Measurements from ENCODE around the gene CNKSR1. TPM values are rescaled to one million over a fixed set of nuclear protein-coding genes. Genes with fewer than 3 reads are reported as not detected.

The CNKSR1 gene
- polyA plus RNA-seq, 4 donors: 16.1 to 85.0 (median 47.9) TPM

DNA sequence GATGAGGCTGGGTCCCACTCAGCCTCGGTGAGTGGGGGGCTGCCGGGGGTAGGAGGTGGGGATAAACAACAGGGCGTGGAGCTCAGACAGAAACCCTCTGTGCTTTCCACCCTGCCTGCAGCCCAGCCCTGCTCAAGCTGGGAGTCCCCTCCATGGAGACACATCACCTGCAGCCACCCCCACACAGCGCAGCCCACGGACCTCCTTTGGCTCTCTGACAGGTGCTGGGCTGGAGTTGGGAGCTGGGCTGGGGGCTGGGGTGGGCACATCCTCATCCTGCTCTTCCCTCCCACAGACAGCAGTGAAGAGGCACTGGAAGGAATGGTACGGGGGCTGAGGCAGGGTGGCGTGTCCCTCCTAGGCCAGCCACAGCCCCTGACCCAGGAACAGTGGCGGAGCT lies 11.2 kb downstream of the CNKSR1 start:
- 92 to 94% (median 93%) methylated on average over 8 of the region's 8 CpGs for WGBS, 3 donors
- peaks cover 2 to 62% (median 14%) of the 10 kb centered on the region in 3 donors for H3K36me3 ChIP-seq (ENCODE audit: control insufficient read depth in 3 of 3, insufficient read depth in 2 of 3, low read depth in 1 of 3, low read length in 3 of 3)
- no peaks in the 10 kb centered on the region for H3K4me1 ChIP-seq (ENCODE audit: control insufficient read depth in 3 of 3, insufficient read depth in 2 of 3, low read depth in 1 of 3, low read length in 2 of 3)
- H3K27ac ChIP-seq (ENCODE audit: low read depth in 1 of 3, low read length in 2 of 3): no peak overlapping the region
- FAIRE-seq (no peak), DNase-seq (no peak)
- H3K4me3 ChIP-seq (ENCODE audit: low read depth in 1 of 3, low read length in 3 of 3): no peak overlapping the region
- H3K9me3 ChIP-seq (ENCODE audit: control insufficient read depth in 2 of 2, insufficient read depth in 1 of 2, low read depth in 1 of 2, low read length in 1 of 2): no peaks in the 10 kb centered on the region
- H3K27me3 ChIP-seq (ENCODE audit: control insufficient read depth in 3 of 3, insufficient read depth in 3 of 3, low read length in 3 of 3): no peaks in the 10 kb centered on the region

DNA sequence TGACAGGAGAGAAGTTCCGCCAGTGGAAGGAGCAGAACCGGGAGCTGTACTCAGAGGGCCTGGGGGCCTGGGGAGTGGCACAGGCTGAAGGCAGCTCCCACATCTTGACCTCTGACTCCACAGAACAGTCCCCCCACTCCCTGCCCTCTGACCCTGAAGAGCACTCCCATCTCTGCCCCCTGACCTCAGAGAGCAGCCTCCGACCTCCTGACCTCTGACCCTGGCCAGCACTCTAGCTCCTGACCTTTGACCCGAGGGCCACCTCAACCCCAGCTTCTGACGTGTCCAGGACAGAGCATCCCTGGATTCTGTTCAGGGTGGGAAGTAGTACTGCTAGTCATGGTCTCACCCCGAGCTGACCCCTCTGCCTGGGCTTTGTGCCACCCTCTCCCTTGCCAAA lies 12.0 kb downstream of the CNKSR1 start:
- 73 to 78% (median 78%) methylated on average over 6 of the region's 6 CpGs for WGBS, 3 donors
- H3K27me3 ChIP-seq (ENCODE audit: control insufficient read depth in 3 of 3, insufficient read depth in 3 of 3, low read length in 3 of 3): no peaks in the 10 kb centered on the region
- H3K4me3 ChIP-seq (ENCODE audit: low read depth in 1 of 3, low read length in 3 of 3): no peak overlapping the region
- peaks cover 2 to 56% (median 14%) of the 10 kb centered on the region in 3 donors for H3K36me3 ChIP-seq (ENCODE audit: control insufficient read depth in 3 of 3, insufficient read depth in 2 of 3, low read depth in 1 of 3, low read length in 3 of 3)
- no peak for DNase-seq
- no peaks in the 10 kb centered on the region for H3K4me1 ChIP-seq (ENCODE audit: control insufficient read depth in 3 of 3, insufficient read depth in 2 of 3, low read depth in 1 of 3, low read length in 2 of 3)
- no peaks in the 10 kb centered on the region for H3K9me3 ChIP-seq (ENCODE audit: control insufficient read depth in 2 of 2, insufficient read depth in 1 of 2, low read depth in 1 of 2, low read length in 1 of 2)
- FAIRE-seq: no peak
- H3K27ac ChIP-seq (ENCODE audit: low read depth in 1 of 3, low read length in 2 of 3): no peak overlapping the region

- DNase-seq (no peak), FAIRE-seq (no peak)
Observed at GRCh38 chr1:26189751-26190275, 12.5 kb downstream of the CNKSR1 start.

DNA sequence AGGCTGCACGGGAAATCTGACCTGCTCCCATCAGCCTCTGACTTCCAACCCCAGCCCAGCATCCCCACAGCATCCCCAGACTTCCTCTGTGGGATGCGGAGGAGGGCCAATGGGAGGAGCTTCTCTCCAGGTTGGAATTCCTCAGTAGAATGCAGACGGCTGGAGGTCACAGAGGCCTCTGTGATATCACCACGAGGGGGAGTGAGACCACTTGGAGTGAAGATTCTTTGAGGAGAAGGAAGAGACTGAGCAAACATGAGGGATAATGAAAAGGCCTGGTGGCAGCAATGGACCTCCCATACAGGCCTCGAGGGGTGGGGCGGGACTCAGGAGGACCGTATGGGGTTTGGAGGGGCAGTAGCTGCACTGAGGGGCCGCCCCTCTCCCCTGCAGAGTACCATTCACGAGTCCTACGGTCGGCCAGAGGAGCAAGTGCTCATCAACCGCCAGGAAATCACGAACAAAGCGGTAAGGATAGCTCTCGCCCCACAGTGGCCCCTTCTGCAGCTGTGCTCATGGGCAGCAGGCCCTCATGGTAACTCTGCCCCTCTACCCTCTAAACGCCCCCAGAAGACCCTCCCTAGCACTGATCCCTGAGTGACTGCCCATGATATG lies 13.2 kb downstream of the CNKSR1 start, which contains the start of gene CATSPER4:
Gene CATSPER4 (plus strand): TSS at position 230 of the 615 bp plus-strand sequence. CDS start 26 bp downstream, at position 256.
- DNase-seq: peak; percentile 10 to 39

More at GRCh38 chr1:26189751-26190275, 12.5 kb downstream of the CNKSR1 start:
- Histone ChIP-seq H3K27ac (ENCODE audit: low read depth in 1 of 3, low read length in 2 of 3) (no peak overlapping the region), H3K27me3 (ENCODE audit: control insufficient read depth in 3 of 3, insufficient read depth in 3 of 3, low read length in 3 of 3) (no peaks in the 10 kb centered on the region), H3K36me3 (ENCODE audit: control insufficient read depth in 3 of 3, insufficient read depth in 2 of 3, low read depth in 1 of 3, low read length in 3 of 3) (peaks cover 2 to 52% (median 10%) of the 10 kb centered on the region in 3 donors), H3K4me3 (ENCODE audit: low read depth in 1 of 3, low read length in 3 of 3) (no peak overlapping the region), H3K4me1 (ENCODE audit: control insufficient read depth in 3 of 3, insufficient read depth in 2 of 3, low read depth in 1 of 3, low read length in 2 of 3) (no peaks in the 10 kb centered on the region), H3K9me3 (ENCODE audit: control insufficient read depth in 2 of 2, insufficient read depth in 1 of 2, low read depth in 1 of 2, low read length in 1 of 2) (no peaks in the 10 kb centered on the region)
- 79 to 84% (median 83%) methylated on average over 7 of the region's 7 CpGs for WGBS, 3 donors

GRCh38 chr1:26191739-26192138 lies 14.4 kb downstream of the CNKSR1 start:
- H3K27ac ChIP-seq (ENCODE audit: low read depth in 1 of 3, low read length in 2 of 3): no peak overlapping the region
- WGBS, 3 donors: 36 to 53% (median 52%) methylated on average over 3 of the region's 3 CpGs
- no peaks in the 10 kb centered on the region for H3K27me3 ChIP-seq (ENCODE audit: control insufficient read depth in 3 of 3, insufficient read depth in 3 of 3, low read length in 3 of 3)
- H3K4me1 ChIP-seq (ENCODE audit: control insufficient read depth in 3 of 3, insufficient read depth in 2 of 3, low read depth in 1 of 3, low read length in 2 of 3): no peaks in the 10 kb centered on the region
- FAIRE-seq (no peak), DNase-seq (no peak)
- peaks cover 2 to 33% (median 4%) of the 10 kb centered on the region in 3 donors for H3K36me3 ChIP-seq (ENCODE audit: control insufficient read depth in 3 of 3, insufficient read depth in 2 of 3, low read depth in 1 of 3, low read length in 3 of 3)
- H3K9me3 ChIP-seq (ENCODE audit: control insufficient read depth in 2 of 2, insufficient read depth in 1 of 2, low read depth in 1 of 2, low read length in 1 of 2): no peaks in the 10 kb centered on the region
- H3K4me3 ChIP-seq (ENCODE audit: low read depth in 1 of 3, low read length in 3 of 3): no peak overlapping the region

More for the DNA sequence above, 13.2 kb downstream of the CNKSR1 start, which contains the start of gene CATSPER4:
- no peak within 1 kb of the TSS for H3K4me3 ChIP-seq (ENCODE audit: low read depth in 1 of 3, low read length in 3 of 3)
- no peaks in the 10 kb centered on the region for H3K27me3 ChIP-seq (ENCODE audit: control insufficient read depth in 3 of 3, insufficient read depth in 3 of 3, low read length in 3 of 3)
- no peaks in the 10 kb centered on the region for H3K9me3 ChIP-seq (ENCODE audit: control insufficient read depth in 2 of 2, insufficient read depth in 1 of 2, low read depth in 1 of 2, low read length in 1 of 2)
- H3K36me3 ChIP-seq (ENCODE audit: control insufficient read depth in 3 of 3, insufficient read depth in 2 of 3, low read depth in 1 of 3, low read length in 3 of 3): peaks cover 2 to 45% (median 8%) of the 10 kb centered on the region in 3 donors
- no peak within 1 kb of the TSS for H3K27ac ChIP-seq (ENCODE audit: low read depth in 1 of 3, low read length in 2 of 3)
- H3K4me1 ChIP-seq (ENCODE audit: control insufficient read depth in 3 of 3, insufficient read depth in 2 of 3, low read depth in 1 of 3, low read length in 2 of 3): no peaks in the 10 kb centered on the region
- WGBS, 3 donors: 52 to 64% (median 58%) methylated on average over 16 of the region's 16 CpGs
- no peak for FAIRE-seq

GRCh38 chr1:26195805-26196204 lies 18.5 kb downstream of the CNKSR1 start:
- no peak overlapping the region for H3K4me3 ChIP-seq (ENCODE audit: low read depth in 1 of 3, low read length in 3 of 3)
- FAIRE-seq (no peak), DNase-seq (no peak)
- H3K9me3 ChIP-seq (ENCODE audit: control insufficient read depth in 2 of 2, insufficient read depth in 1 of 2, low read depth in 1 of 2, low read length in 1 of 2): no peaks in the 10 kb centered on the region
- peaks cover 0 to under 1% (median 0%) of the 10 kb centered on the region in 3 donors for H3K4me1 ChIP-seq (ENCODE audit: control insufficient read depth in 3 of 3, insufficient read depth in 2 of 3, low read depth in 1 of 3, low read length in 2 of 3)
- 59 to 82% (median 76%) methylated on average over 3 of the region's 3 CpGs for WGBS, 3 donors
- no peaks in the 10 kb centered on the region for H3K36me3 ChIP-seq (ENCODE audit: control insufficient read depth in 3 of 3, insufficient read depth in 2 of 3, low read depth in 1 of 3, low read length in 3 of 3)
- H3K27me3 ChIP-seq (ENCODE audit: control insufficient read depth in 3 of 3, insufficient read depth in 3 of 3, low read length in 3 of 3): peaks cover 0 to 4% (median 0%) of the 10 kb centered on the region in 3 donors
- H3K27ac ChIP-seq (ENCODE audit: low read depth in 1 of 3, low read length in 2 of 3): no peak overlapping the region

GRCh38 chr1:26197301-26197700 lies 20.0 kb downstream of the CNKSR1 start:
- no peak for DNase-seq
- 88 to 97% (median 94%) methylated on average over 3 of the region's 3 CpGs for WGBS, 3 donors
- no peaks in the 10 kb centered on the region for H3K9me3 ChIP-seq (ENCODE audit: control insufficient read depth in 2 of 2, insufficient read depth in 1 of 2, low read depth in 1 of 2, low read length in 1 of 2)
- H3K36me3 ChIP-seq (ENCODE audit: control insufficient read depth in 3 of 3, insufficient read depth in 2 of 3, low read depth in 1 of 3, low read length in 3 of 3): no peaks in the 10 kb centered on the region
- H3K27ac ChIP-seq (ENCODE audit: low read depth in 1 of 3, low read length in 2 of 3): no peak overlapping the region
- H3K27me3 ChIP-seq (ENCODE audit: control insufficient read depth in 3 of 3, insufficient read depth in 3 of 3, low read length in 3 of 3): peaks cover 0 to 4% (median 0%) of the 10 kb centered on the region in 3 donors
- no peak for FAIRE-seq
- no peak overlapping the region for H3K4me3 ChIP-seq (ENCODE audit: low read depth in 1 of 3, low read length in 3 of 3)
- peaks cover 0 to 8% (median 4%) of the 10 kb centered on the region in 3 donors for H3K4me1 ChIP-seq (ENCODE audit: control insufficient read depth in 3 of 3, insufficient read depth in 2 of 3, low read depth in 1 of 3, low read length in 2 of 3)

DNA sequence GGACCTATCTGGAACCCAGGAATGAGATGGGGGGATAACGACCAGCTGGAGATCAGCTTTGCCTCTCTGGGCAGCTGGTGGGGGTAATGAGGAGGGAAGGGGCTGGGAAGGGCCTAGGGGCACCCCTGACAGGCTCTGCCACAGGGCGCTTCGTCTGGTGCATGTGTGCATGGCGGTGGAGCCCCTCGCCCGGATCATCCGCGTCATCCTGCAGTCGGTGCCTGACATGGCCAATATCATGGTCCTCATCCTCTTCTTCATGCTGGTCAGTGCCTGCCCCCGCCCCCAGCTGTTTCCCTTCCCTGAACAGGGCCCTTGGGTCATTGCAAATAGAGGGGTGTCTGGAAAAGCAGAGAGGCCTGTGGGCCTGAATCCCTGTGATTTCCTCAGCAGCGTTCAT lies 20.5 kb downstream of the CNKSR1 start:
- H3K9me3 ChIP-seq (ENCODE audit: control insufficient read depth in 2 of 2, insufficient read depth in 1 of 2, low read depth in 1 of 2, low read length in 1 of 2): no peaks in the 10 kb centered on the region
- WGBS, 3 donors: 88 to 90% (median 88%) methylated on average over 11 of the region's 11 CpGs
- peaks cover 0 to 8% (median 4%) of the 10 kb centered on the region in 3 donors for H3K4me1 ChIP-seq (ENCODE audit: control insufficient read depth in 3 of 3, insufficient read depth in 2 of 3, low read depth in 1 of 3, low read length in 2 of 3)
- no peak overlapping the region for H3K27ac ChIP-seq (ENCODE audit: low read depth in 1 of 3, low read length in 2 of 3)
- peaks cover 0 to 4% (median 0%) of the 10 kb centered on the region in 3 donors for H3K27me3 ChIP-seq (ENCODE audit: control insufficient read depth in 3 of 3, insufficient read depth in 3 of 3, low read length in 3 of 3)
- no peak overlapping the region for H3K4me3 ChIP-seq (ENCODE audit: low read depth in 1 of 3, low read length in 3 of 3)
- H3K36me3 ChIP-seq (ENCODE audit: control insufficient read depth in 3 of 3, insufficient read depth in 2 of 3, low read depth in 1 of 3, low read length in 3 of 3): no peaks in the 10 kb centered on the region
- DNase-seq (no peak), FAIRE-seq (no peak)

Data from small intestine (tissue), 7 donors.